Posterior cingulate gyrus (tissue), 11 donors: ENCODE data around the gene MICOS13.

Experiments
- DNase-seq, 10 donors: peaks; one replicate each; pipeline versions ENCODE4 v3.0.0 to v3.0.0-alpha.2; 2020 to 2021; ENCODE audit warnings: mixed read lengths in 3 of 10
- intact Hi-C: fragments of 100-400 bp; cut with DNase I; formaldehyde crosslinking; loops from one replicate; pipeline ENCODE4 v1.15.1; 2023

MICOS13 gene, protein sequence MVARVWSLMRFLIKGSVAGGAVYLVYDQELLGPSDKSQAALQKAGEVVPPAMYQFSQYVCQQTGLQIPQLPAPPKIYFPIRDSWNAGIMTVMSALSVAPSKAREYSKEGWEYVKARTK

DNA sequence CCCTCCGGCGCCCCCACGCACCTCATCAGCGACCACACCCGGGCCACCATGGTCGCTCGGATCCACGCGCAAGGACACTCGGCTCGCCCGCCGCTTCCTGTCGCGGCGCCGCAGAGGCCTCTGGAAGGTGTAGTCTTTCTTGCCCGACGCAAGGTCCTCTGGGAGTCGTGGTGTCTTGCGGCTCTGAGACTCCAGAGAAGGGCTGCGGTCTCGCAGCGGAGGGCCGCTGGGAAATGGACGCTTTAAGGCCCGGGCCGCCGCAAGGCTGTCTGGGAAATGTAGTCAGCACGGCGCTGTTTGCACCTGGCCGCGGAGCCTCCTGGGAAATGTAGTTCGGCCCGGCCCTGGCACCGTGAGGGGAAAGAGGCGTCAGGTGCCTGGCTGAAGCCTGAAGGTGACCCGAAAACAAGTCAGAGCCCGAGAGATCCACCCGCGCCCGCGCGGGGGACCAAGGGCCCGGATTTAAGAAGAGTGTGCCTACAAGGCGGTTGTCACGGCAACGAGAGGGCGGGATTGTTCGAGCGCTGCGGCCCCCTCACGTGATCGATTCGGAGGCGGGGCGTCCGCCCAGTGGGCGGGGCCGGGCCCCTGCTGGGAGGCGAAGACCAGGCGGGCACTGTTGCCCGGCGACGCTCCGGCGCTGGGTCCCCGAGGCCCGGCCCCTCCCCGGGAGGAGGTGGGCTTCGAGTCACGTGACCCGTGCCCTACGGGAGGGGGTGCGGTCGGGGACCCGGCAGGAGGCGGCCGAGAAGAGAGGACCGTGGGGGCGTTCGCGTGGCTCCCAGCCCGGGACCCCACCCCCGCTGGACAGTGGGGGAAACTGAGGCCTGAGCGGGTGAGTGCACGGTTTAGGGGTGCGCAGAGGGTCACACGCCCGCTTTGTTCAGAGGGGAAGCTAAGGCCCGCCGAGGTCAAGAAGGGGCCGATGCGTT is at the start of gene MICOS13, which contains the start of gene HSD11B1L:
TSS of gene MICOS13 (minus strand) at position 80 of the 932 bp plus-strand sequence. CDS start at position 50, 30 bp downstream.
TSS of gene HSD11B1L (plus strand) at position 591 of the 932 bp plus-strand sequence. CDS start 3,806 bp downstream, outside the sequence.
- peak; percentile 98 to 100 (median 99) for DNase-seq
- intact Hi-C loops = loop anchor here (1.0 to 2.0 kb wide), 3 partner anchors 40 to 110 kb away; partner anchors contain the start of genes CATSPERD, DUS3L, LONP1 and SAFB

DNA sequence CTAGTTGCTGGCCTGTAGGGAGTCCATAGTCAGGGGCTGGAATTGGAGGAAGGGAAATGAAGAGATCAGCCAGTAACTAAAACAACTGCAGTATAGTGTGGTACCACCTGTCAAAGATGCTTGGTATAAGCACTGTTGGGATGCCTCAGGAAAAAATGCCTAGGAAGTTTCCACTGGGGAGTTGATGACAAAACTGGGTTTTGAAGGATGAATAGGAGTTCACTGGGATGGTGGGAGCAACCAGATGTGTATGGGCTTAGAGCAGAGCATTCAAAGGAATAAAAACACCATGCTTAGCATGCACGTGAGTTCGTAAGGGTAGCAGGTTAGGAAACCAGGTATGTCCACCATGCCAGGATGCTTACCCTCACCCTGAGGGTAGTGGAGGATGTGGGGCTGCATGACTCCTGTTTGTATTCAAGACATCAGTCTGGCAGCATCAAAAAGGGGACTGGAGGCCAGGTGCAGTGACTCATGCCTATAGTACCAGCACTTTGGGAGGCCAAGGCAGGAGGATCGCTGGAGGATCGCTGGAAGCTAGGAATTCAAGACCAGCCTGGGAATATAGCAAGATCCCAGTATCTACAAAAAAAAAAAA is 47.2 kb upstream of the MICOS13 start:
- peak in 1 of 10 donors; percentile 6 for DNase-seq
- intact Hi-C loops = no loop called here

DNA sequence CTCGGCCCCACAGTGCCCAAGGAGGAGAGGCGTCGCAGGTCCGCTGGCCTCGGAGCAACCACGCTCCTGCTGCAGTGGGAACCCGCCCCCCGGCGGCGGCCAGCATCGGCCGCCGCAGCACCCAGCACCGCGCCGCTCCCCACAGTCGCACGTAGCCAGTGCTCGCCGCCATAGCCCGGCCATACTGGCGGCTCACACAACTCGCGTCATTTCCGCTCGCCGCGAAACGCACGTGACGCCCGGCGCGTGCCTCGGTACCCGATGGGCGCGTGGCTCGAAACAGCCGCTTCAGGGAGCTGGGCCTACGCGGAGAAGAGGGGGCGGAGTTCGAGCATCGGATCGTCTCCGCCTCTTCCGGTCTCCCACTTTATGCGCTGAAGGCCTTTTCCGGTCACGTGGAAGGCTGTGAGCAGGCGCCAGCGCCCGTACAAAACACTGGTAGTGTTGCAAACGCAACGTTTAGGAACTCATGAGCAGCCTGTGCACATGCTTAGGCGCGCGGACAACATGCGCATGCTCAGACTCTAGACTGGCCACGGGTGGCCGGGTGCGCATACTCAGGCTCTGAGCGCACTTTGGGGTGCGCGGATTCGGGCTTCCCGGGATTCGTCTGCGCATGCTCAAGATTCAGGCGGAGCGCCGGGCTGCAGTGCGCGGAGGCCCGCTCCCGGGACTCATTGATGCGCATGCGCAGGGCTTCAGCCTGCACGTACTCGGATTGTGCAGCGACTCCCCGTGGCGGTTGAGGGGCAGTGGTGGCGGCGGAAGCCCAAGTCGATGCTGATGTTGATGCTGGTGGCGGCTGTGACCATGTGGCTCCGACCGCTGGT is 39.9 kb upstream of the MICOS13 start, which contains the start of the genes CATSPERD and LONP1:
TSS of gene CATSPERD (plus strand) at position 677 of the 830 bp plus-strand sequence. CDS start at position 778, 101 bp downstream.
TSS of gene LONP1 (minus strand) at position 186 of the 830 bp plus-strand sequence. CDS start at position 172, 14 bp downstream.
- intact Hi-C loops = loop anchor here (1.0 to 5.0 kb wide), 3 partner anchors 30 to 72 kb away; partner anchors contain the start of genes DUS3L, MICOS13 and RPL36
- DNase-seq = peak; percentile 96 to 100 (median 98)

GRCh38 chr19:5719274-5719960 is 39.1 kb upstream of the MICOS13 start:
- no peak for DNase-seq
- intact Hi-C loops = no loop called here

GRCh38 chr19:5718579-5719273 is 38.4 kb upstream of the MICOS13 start:
- intact Hi-C loops = no loop called here
- no peak for DNase-seq

- intact Hi-C loops = no loop called here
- DNase-seq = peak in 1 of 10 donors; percentile 39
These were observed 37.8 kb upstream of the MICOS13 start for GRCh38 chr19:5718037-5718578.

DNA sequence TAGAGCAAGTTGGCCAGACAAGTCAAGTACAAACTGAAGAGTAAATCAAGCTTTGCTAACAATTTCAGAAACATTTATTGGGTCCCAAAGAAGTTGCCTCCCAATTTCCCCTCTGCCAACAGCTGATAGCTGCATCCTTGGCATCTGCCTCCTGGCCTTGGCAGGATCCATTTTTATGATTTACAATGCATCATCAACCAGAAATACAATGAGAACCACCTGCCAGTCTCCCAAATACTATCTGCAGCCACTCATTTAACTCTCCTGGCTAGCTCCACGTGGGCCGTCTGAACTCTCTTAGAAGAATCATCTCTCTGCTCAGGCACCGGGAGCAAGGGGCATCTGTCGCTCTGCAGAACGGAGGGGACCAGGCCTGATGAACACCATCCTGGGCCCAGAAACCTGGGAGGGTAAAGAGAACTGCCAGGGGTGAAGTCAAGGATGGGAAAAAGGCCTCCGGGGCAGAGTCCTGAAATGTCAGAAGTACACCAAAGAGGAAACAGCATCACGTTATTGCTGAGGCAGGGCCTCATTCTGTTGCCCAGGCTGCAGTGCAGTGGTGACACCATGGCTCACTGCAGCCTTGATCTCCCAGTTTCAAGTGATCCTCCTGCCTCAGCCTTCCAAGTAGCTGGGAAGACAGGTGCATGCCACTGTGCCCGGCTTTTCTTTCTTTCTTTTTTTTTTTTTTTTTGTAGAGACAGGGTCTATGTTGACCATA is 37.1 kb upstream of the MICOS13 start:
- intact Hi-C loops = no loop called here
- peak in 1 of 10 donors; percentile 31 for DNase-seq

DNA sequence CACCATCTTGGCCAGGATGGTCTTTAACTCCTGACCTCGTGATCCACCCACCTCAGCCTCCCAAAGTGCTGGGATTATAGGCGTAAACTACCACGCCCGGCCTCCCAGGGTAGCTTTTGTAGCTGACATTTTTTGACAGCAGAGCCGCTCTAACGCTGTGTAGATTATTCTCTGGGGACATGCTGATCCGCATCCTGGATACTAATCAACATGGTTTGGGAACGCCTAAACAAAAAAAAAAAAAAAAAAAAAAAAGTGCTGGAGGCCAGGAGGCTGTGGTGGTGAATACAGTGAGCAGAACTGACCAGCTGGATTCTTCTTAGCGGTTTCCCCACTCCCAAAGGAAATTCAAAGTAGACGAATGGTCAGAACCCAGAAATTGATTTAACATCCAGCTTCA is 34.5 kb upstream of the MICOS13 start:
- no peak for DNase-seq
- intact Hi-C loops = no loop called here

- DNase-seq = no peak
- intact Hi-C loops = no loop called here
These were observed 32.9 kb upstream of the MICOS13 start for GRCh38 chr19:5713228-5713627.

DNA sequence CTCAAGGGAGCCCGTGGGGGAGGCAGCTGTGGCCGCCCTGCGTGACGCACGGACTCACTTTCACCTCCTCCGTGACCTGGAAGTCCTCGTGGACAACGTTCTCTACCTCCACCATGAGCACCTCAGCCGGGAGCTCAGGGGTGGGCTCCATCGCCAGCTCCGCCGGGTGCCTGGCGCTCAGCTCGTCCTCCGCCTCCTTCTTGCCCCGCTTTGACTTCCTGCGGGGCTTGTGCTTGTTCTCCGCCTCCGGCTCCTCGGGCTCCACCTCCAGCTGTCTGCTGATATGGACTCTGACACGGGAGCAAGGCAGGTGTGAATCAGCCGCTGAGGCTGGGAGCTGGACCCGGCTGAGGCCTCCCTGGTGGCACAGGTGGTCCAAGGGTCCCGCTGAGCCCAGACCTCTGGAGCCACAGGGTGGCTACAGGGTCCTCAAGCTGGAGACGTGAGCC is 31.4 kb upstream of the MICOS13 start:
- intact Hi-C loops = no loop called here
- DNase-seq = no peak

GRCh38 chr19:5711025-5711424 is 30.7 kb upstream of the MICOS13 start:
- intact Hi-C loops = no loop called here
- DNase-seq = no peak

DNA sequence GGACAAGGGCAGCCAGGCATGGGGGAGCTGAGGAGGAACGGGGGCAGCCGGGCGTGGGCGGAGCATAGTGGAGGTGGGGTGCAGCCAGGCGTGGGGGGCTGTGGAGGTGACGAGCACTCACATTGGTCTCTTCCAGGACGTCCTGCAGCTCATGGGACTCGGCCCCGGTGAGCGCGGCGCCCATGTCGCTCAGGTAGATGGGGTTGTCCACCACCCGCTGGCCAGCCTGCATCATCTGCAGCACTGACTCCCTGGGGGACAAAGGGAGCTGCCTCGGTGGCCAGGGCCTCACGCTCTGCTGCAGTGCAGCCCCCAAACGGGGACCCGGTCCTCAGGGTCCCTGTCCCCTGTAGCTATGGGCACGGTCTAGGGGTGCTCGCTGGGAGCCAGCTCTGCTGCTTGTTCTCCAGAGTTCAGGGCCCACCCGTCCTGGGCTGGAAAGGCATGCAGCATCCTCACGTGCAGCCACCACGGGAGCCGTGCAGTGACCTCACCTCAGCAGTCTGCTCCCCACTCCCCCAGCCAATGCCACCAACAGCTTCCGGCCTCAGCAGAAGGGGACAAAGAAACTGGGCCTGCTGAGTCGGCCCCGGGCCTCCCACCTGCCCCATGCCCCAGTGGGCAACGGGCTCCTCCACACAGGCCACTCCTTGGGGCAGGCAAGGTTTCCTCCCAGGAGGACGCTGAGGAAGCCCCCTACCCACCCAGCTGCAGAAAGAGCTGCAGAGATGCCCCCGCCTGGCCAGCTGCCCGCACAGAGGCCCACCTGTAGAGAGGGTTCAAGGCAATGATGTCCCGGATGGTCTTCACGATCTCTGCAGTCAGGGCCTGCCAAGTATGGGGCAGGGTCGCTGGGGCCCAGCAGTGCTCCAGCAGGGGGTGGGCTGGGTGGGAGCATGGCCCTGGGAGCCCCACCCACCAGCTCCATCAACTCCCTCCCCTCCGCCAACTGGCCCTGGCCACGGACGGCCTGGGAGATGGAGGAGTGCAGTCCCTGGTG is 27.6 kb upstream of the MICOS13 start:
- DNase-seq = peak in 1 of 10 donors; percentile 59
- intact Hi-C loops = no loop called here

DNA sequence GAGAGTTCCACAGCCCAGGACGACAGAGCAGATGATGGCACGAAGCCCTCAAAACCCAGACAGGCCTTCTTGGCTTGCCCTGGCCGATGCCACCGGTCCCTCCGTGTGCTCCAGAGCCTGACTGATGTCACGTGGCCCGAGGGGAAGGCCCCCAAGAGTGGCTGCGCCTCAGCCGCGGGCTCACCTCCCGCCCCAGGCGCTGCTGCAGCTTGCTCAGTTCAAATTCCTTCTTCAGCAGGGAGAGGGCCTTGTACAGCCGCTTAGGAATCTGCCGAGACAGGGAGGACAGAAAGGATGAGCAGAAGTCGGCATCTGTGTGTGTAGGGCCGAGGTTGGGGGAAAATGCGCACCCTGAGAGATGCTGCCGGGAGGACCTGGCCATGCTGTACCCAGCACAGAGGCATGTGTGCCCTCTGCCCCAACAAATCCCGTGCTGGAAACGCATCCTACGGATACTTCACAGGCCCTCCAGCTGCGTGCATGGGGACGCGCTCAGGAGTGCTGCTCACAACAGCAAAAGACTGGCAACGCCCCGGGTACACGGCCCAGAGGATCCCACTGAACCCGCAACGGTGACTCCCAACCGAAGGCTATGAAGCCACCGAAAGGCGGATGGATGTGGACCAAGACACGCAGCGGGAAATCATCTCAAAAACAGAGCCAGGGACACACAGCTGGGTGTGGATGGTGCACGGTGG is 26.7 kb upstream of the MICOS13 start:
- intact Hi-C loops = no loop called here

DNA sequence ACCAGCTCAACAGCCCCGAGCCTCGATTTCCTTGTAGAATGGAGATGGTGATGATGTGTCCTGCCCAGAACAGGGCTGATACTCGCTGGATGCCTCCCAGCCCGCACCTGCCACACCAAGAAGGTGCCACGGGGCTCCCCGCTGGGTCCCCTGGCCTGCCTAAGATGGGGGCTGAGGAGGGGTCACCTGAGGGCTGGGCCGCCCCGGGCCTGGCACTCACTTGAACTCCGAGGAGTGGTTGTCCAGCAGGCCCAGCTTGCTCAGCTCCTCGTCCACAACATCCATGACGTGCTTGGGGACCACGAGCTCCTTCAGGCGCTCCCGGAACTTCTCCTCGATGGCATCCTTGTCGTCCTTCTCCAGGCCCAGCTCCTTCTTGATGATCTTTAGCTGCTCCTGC is 25.2 kb upstream of the MICOS13 start:
- DNase-seq = peak in 1 of 10 donors; percentile 64
- intact Hi-C loops = no loop called here

More for the DNA sequence above, 26.7 kb upstream of the MICOS13 start:
- peak in 1 of 10 donors; percentile 59 for DNase-seq
